DOHH2 (cell line): ENCODE results near the gene RPH3AL.

ENCODE experiments used
- EZH2phosphoT487 ChIP-seq: fragments of 200-600 bp; sonication (generic); IDR thresholded peaks from 2 replicates; pipeline ENCODE4 v1.6.1; 2017; ENCODE audit warnings: borderline replicate concordance, mild to moderate bottlenecking, antibody characterized with exemption, low read length, moderate library complexity, mixed read lengths
- TF ChIP-seq, protein P1 (sequence below): fragments of 200-600 bp; sonication (generic); IDR thresholded peaks from one replicate; pipeline ENCODE4 v1.5.1; 2014; ENCODE audit warnings: antibody characterized with exemption, mild to moderate bottlenecking, low read depth, low read length; ENCODE audit not compliant: poor library complexity, severe bottlenecking

DNA sequence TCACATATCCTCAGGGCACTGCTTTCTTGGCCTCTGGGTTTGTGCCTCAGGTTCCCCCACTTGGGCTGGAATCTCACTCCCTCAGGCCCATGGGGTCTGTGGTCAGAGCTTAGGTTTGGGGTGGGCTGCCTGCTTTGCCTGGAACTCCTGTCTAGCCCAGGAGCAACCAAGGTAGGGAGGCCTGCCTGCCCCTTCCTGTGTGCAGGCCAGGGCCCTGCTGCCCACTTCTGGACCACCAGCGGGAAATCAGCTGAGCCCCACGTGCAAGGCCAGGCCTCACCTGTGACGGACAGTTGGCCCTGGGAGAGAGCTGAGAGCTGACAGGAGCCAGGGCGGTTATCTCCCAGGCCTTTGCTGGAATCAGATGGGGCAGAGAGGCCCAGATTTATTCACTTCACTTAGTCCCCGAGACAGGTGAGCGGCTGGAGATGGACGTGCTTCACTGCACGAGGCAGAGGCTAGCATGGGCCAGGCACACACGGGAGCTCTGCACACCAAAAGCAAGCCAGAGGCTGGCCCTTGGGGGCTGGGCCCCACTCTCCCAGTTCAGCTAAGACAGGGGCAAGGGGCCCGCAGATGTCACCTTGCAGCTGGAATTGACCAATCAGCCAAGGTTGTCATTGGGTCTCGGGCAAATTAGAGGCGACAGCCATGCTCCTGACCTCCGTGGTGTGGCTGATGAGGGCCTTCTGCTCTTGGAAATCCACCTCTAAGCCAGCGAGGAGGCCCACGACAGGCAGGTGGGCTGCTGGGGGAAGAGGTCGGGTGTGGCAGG is 121.2 kb downstream of the RPH3AL start:
- TF ChIP-seq, protein P1, sequence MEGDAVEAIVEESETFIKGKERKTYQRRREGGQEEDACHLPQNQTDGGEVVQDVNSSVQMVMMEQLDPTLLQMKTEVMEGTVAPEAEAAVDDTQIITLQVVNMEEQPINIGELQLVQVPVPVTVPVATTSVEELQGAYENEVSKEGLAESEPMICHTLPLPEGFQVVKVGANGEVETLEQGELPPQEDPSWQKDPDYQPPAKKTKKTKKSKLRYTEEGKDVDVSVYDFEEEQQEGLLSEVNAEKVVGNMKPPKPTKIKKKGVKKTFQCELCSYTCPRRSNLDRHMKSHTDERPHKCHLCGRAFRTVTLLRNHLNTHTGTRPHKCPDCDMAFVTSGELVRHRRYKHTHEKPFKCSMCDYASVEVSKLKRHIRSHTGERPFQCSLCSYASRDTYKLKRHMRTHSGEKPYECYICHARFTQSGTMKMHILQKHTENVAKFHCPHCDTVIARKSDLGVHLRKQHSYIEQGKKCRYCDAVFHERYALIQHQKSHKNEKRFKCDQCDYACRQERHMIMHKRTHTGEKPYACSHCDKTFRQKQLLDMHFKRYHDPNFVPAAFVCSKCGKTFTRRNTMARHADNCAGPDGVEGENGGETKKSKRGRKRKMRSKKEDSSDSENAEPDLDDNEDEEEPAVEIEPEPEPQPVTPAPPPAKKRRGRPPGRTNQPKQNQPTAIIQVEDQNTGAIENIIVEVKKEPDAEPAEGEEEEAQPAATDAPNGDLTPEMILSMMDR, result no peak
- no peak for TF ChIP-seq EZH2phosphoT487
